ENCODE measurements around the gene CBX8.
A peak's percentile ranks its signal among the peaks of the same experiment; 100 is the strongest.

CBX8 gene

DNA sequence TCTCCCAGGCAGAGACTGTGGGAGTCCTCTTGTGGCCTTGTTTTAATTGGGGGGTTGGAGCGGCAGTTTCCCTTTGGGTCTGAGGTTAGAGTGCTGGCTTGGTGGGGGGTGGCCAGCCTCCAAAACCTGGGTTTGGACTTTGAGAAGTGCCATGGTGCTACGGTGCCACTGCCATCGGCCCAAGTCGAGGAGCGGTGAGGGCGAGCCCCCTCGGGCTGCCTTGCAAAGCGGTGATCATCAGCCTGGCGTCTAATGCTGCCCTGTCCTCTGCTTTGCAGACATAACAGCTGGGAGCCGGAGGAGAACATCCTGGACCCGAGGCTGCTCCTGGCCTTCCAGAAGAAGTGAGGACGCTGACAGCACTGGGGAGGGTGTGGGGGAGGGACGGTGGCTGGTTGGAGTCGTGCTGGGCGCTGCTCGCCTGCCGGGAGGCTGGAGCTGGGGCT, 17.8 kb downstream of the CBX8 start:
- H3K4me3 ChIP-seq (ENCODE audit: low read depth, low read length) = peak overlapping the region; percentile 50
- in situ Hi-C loops (cut with HindIII; ENCODE audit: low sequenced_read_pairs) = loop anchor here (25.0 kb wide), 1 partner anchor 208 kb away; no protein-coding TSS in a partner anchor

GRCh38 chr17:79778504-79779083, 18.3 kb downstream of the CBX8 start:
- DNase-seq (ENCODE audit: low read depth, low spot score) = no peak
- in situ Hi-C loops (cut with HindIII; ENCODE audit: low sequenced_read_pairs) = loop anchor here (25.0 kb wide), 1 partner anchor 209 kb away; no protein-coding TSS in a partner anchor
- peak overlapping the region; percentile 50 for H3K4me3 ChIP-seq (ENCODE audit: low read depth, low read length)
- TF ChIP-seq, protein P1, sequence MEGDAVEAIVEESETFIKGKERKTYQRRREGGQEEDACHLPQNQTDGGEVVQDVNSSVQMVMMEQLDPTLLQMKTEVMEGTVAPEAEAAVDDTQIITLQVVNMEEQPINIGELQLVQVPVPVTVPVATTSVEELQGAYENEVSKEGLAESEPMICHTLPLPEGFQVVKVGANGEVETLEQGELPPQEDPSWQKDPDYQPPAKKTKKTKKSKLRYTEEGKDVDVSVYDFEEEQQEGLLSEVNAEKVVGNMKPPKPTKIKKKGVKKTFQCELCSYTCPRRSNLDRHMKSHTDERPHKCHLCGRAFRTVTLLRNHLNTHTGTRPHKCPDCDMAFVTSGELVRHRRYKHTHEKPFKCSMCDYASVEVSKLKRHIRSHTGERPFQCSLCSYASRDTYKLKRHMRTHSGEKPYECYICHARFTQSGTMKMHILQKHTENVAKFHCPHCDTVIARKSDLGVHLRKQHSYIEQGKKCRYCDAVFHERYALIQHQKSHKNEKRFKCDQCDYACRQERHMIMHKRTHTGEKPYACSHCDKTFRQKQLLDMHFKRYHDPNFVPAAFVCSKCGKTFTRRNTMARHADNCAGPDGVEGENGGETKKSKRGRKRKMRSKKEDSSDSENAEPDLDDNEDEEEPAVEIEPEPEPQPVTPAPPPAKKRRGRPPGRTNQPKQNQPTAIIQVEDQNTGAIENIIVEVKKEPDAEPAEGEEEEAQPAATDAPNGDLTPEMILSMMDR (IDR thresholded peaks at IDR 0.05; ENCODE audit: low read depth, low read length) = no peak

More for the DNA sequence above, 17.8 kb downstream of the CBX8 start:
- TF ChIP-seq, protein P1 (IDR thresholded peaks at IDR 0.05; ENCODE audit: low read depth, low read length) = no peak
- no peak for DNase-seq (ENCODE audit: low read depth, low spot score)

- peak within 1 kb of the TSS; percentile 50 for H3K4me3 ChIP-seq (ENCODE audit: low read depth, low read length)
- TF ChIP-seq, protein P1 (IDR thresholded peaks at IDR 0.05; ENCODE audit: low read depth, low read length) = no peak
- in situ Hi-C loops (cut with HindIII; ENCODE audit: low sequenced_read_pairs) = loop anchor here (25.0 kb wide), 1 partner anchor 209 kb away; no protein-coding TSS in a partner anchor
- DNase-seq (ENCODE audit: low read depth, low spot score) = peak; percentile 49
Measured at GRCh38 chr17:79777894-79778503, 18.9 kb downstream of the CBX8 start, which contains the start of gene CBX2. Gene CBX2, plus strand, starts transcription at chr17:79778148. Its CDS starts 88 bp downstream, at chr17:79778236.

GRCh38 chr17:79777120-79777893, 19.6 kb downstream of the CBX8 start:
- TF ChIP-seq, protein P1 (IDR thresholded peaks at IDR 0.05; ENCODE audit: low read depth, low read length) = peak; percentile 36

DNA sequence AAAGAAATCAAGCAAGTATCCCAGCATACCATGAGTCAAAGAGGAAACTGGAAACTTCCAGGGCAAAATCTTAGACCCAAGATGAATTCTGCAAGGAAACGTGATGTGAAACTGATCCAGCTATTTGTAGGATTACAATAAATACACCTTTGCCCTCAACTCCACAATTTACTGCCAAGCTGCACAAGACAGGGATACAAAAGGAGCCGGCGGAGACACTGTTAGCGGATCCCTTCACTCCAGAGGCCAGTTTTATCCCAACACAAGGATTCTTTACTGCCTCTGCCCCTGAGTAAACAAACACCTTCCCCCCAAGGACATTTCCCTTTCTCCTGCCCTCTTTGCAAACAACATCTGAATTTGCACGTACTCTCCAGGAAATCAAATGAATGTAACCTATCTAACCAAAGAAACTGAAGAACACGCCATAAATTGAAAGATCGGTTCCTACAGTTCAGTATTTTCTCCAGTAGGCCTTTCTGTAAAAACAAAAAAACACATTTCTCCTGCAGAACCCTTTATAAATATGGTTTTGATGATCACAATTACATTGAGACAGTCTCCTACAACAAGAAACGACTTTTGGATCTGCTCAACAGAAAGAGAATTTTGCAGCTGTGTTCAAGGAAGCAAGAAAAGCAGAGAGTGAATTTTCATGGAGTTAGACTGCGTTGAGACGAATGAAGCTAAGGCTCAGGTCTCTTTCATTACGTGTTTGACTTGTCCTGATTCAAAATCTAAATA, 20.3 kb downstream of the CBX8 start:
- DNase-seq (ENCODE audit: low read depth, low spot score) = no peak
- H3K4me3 ChIP-seq (ENCODE audit: low read depth, low read length) = no peak overlapping the region
- TF ChIP-seq, protein P1 (IDR thresholded peaks at IDR 0.05; ENCODE audit: low read depth, low read length) = no peak
- in situ Hi-C loops (cut with HindIII; ENCODE audit: low sequenced_read_pairs) = loop anchor here (25.0 kb wide), 1 partner anchor 211 kb away; no protein-coding TSS in a partner anchor

More at GRCh38 chr17:79777120-79777893, 19.6 kb downstream of the CBX8 start:
- H3K4me3 ChIP-seq (ENCODE audit: low read depth, low read length) = peak overlapping the region; percentile 32
- DNase-seq (ENCODE audit: low read depth, low spot score) = no peak
- in situ Hi-C loops (cut with HindIII; ENCODE audit: low sequenced_read_pairs) = loop anchor here (25.0 kb wide), 1 partner anchor 210 kb away; no protein-coding TSS in a partner anchor

All from astrocyte of the spinal cord (primary cell).